HG03135 (cell line): ENCODE data around the gene KIAA0232.

Experiments
- ATAC-seq: cut with Tn5 transposase; IDR thresholded peaks from one replicate; pipeline ENCODE4 v1.9.1; 2021; ENCODE audit warnings: mild to moderate bottlenecking, moderate library complexity; ENCODE audit not compliant: unreplicated experiment

Gene KIAA0232

GRCh38 chr4:6915041-6916005 lies 132.8 kb downstream of the KIAA0232 start:
- no peak for ATAC-seq

GRCh38 chr4:6916069-6916586 lies 133.6 kb downstream of the KIAA0232 start:
- no peak for ATAC-seq

- ATAC-seq: no peak
Observed at GRCh38 chr4:6916587-6917460, 134.3 kb downstream of the KIAA0232 start.

- ATAC-seq: peak; percentile 73
Observed at GRCh38 chr4:6917461-6918271, 135.1 kb downstream of the KIAA0232 start.

- no peak for ATAC-seq
Observed at GRCh38 chr4:6918338-6918737, 135.8 kb downstream of the KIAA0232 start.

- ATAC-seq: no peak
Observed at GRCh38 chr4:6920171-6920570, 137.6 kb downstream of the KIAA0232 start.

- ATAC-seq: no peak
Observed at GRCh38 chr4:6923507-6923906, 141.0 kb downstream of the KIAA0232 start.

- no peak for ATAC-seq
Observed at GRCh38 chr4:6924361-6924779, 141.8 kb downstream of the KIAA0232 start.

DNA sequence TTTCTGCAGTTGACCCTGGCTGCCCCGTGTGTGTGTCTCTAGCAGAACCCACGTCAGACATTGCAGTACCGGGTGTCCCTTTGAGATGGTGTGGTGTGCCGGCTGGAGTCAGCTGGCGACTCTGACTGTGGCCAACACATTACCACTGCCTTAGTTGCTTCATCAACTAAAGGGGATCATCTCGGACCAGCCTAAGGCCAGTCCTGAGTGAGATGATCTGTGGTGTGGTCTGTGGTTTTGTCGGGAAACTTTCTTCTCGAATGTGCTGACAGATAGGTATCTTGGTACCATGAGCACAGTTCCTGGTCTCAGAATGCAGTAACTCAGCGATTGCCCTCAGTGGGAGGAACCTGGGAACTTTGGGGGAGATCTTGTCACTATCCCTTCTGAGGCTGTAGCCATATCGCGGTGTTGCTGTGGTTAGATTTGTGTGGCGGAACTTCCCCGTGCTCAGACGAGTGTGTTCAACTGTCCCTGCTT lies 142.9 kb downstream of the KIAA0232 start:
- no peak for ATAC-seq

DNA sequence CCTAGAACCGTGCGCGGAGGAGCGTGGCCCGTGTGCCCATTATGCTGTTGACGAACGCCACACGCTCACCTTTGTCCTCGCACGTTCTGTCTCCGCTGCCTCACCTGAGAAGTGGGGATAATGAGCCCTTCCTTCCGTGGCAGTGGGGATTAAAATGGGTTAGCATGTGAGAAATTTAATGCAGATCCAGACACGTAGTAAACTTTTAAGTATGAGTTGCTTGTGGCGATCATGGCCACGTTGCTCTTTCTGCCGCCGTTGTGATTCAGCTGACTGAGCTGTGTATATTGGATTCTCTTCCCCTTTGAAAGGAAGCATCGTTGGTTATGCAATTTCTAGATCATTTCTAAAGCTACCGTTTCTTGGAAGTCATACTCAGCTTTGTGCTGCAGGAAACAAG lies 143.6 kb downstream of the KIAA0232 start:
- ATAC-seq: no peak

GRCh38 chr4:6926681-6927478 lies 144.4 kb downstream of the KIAA0232 start:
- no peak for ATAC-seq

DNA sequence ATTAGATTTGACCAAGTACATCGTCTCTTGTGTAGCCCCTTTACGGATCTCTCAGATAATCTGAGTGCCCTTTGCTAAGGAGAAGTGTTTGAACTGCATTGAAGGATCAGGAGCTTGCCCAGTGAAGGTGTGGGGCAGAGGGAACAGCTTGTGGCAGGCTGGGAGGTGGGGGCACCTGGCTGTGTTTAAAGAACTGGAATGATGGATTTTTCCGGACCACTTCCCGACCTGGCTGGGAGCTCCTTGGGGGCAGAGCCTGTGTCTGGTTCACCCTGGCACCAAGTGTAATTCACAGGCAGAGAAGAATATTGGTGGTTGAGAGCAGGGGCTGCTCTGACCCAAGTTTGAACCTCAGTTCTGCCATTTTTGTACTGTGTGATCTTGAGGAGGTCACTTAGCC lies 145.6 kb downstream of the KIAA0232 start:
- ATAC-seq: no peak

- no peak for ATAC-seq
Observed at GRCh38 chr4:6929339-6929811, 146.8 kb downstream of the KIAA0232 start.

- ATAC-seq: no peak
Observed at GRCh38 chr4:6929812-6930464, 147.4 kb downstream of the KIAA0232 start.

DNA sequence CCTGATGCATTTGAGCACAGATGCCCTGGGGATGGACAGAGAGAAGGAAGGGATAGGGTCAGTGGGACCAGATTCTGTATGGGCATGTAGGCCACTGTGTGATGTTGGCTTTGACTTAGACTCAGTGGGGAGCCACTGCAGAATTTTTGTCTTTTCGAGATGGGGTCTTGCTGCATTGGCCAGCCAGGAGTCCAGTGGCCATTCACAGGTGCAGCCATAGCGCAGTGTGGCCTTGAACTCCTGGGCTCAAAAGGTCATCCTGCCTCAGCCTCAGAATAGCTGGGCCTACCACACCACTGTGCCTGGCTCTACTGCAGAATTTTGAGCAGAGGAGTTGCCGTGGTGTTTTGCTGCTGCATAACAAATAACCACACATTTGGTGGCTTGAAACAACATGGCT lies 149.9 kb downstream of the KIAA0232 start:
- ATAC-seq: no peak

GRCh38 chr4:6932918-6933317 lies 150.4 kb downstream of the KIAA0232 start:
- no peak for ATAC-seq
